ENCODE measurements around the gene MECR.

The MECR gene

DNA sequence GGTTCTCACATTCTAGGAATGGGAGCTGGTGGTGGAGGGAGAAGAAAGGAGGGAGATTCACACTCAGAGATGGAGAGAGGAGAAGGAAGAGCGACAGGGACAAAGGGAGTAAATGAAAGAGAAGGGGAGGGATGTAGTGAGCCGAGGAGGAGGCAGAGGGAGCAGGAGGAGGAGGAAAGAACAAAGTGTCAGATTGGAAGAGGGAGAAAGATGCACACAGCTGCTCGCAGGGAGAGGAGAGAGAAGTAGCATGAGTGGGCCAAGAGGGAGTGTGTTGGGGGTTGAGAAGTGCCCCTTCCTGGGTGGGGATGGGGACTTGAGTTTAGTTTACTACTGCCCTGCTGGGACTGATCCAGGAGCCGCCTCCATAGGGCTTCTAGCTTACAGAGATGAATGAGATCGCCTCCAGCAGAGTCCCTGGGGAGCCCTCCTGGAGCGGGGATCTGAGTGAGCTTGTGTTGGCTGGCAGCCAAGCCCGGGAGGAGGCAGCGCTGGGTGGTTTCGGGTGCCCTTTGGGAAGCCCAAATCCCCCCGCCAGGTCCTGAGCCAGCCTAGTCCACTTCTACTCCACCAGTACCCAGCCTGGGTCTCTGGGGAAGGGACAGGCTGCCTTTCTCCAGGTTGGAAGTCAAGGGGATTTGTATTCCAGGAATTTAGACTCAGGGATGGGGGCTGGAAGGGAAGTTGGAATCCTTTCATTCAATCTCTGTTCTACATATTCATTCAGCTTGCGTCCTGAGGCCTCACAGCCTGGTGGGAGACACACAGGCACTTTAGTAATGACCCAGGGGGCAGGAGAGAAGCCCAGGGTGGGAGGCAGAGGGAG is 26.5 kb upstream of the MECR start:
- TF ChIP-seq, protein P1, sequence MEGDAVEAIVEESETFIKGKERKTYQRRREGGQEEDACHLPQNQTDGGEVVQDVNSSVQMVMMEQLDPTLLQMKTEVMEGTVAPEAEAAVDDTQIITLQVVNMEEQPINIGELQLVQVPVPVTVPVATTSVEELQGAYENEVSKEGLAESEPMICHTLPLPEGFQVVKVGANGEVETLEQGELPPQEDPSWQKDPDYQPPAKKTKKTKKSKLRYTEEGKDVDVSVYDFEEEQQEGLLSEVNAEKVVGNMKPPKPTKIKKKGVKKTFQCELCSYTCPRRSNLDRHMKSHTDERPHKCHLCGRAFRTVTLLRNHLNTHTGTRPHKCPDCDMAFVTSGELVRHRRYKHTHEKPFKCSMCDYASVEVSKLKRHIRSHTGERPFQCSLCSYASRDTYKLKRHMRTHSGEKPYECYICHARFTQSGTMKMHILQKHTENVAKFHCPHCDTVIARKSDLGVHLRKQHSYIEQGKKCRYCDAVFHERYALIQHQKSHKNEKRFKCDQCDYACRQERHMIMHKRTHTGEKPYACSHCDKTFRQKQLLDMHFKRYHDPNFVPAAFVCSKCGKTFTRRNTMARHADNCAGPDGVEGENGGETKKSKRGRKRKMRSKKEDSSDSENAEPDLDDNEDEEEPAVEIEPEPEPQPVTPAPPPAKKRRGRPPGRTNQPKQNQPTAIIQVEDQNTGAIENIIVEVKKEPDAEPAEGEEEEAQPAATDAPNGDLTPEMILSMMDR (conservative IDR thresholded peaks at IDR 0.05; ENCODE audit: low read depth): no peak
- ChIA-PET CTCF (interaction anchor here (0.6 to 0.7 kb wide), 2 partner anchors 18 to 1523 kb away, joined by 3 to 4 read pairs; no protein-coding TSS in a partner anchor), POLR2A (ENCODE audit: low non-redundant PET) (no interaction called here)
- no peak for DNase-seq (ENCODE audit: low spot score)
- peak overlapping the region; percentile 4; the same call in 1 of the 2 replicates for H3K27ac ChIP-seq

DNA sequence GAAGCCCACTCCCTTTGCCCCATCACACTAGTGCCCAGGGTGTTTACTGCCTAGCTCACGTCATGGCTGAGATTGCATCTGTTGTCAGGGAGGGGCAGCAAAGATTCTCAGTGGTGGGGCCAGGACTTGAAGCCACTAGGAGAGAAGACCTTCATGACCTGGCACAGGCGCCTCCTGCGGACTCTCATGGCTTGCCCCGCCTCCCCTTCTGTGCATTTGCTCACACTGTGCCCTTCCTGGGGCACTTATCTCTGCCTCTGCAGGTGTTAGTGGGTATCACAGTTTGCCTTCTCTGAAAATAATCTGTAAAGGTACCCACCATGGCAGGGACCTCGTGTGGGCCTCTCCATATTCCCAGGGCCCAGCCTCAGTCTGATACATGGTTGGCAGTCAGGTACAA is 25.7 kb upstream of the MECR start:
- POLR2A ChIA-PET (ENCODE audit: low non-redundant PET): no interaction called here

DNA sequence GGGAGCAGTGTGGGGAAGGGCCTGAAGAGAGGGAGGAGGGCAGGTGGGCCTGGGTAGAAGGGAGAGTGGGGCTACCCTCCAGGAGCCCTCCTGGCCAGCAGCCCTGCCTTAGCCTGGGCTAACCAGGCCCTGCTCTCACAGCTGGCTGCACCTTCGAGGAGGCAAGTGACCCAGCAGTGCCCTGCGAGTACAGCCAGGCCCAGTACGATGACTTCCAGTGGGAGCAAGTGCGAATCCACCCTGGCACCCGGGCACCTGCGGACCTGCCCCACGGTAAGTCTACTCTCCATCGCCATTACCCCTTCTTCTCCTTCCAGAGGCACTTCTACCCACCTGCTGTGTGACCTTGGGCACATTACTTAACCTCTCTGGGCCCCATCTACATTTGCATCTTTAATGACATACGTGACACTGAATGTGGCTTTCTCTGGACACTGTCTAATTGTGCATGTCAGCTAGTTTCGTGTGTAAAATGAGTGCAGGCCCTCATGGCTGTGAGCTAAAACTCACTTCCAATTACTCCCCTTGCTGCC is 24.5 kb upstream of the MECR start:
- no peak for DNase-seq (ENCODE audit: low spot score)
- CTCF ChIA-PET: no interaction called here

More for the DNA sequence above, 25.7 kb upstream of the MECR start:
- CTCF ChIA-PET: interaction anchor here (0.6 kb wide), 1 partner anchor 1523 kb away, joined by 4 read pairs; no protein-coding TSS in a partner anchor
- no peak overlapping the region; the same call in 1 of the 2 replicates for H3K27ac ChIP-seq
- TF ChIP-seq, protein P1 (conservative IDR thresholded peaks at IDR 0.05; ENCODE audit: low read depth): no peak
- no peak for DNase-seq (ENCODE audit: low spot score)

DNA sequence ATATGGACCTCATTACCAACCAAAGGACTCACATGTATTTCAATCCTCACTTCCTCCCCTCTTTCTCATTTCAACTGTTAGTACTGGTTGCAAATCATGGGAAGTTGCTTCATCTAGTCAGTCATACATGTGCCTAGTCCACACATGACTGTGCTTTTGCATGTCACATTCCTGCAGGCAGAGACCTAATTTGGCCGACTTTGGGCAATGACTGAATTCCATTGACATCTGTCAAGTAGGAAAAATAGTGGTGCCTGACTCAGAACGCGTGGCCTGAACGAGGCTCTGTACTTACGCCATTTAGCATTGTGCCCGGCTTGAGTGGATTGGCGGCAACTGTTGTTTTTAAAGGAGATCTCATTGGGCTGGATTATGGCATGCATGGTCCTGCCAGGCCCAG is 23.6 kb upstream of the MECR start:
- H3K27ac ChIP-seq: no peak overlapping the region
- ChIA-PET CTCF (no interaction called here), POLR2A (ENCODE audit: low non-redundant PET) (no interaction called here)
- DNase-seq (ENCODE audit: low spot score): no peak
- TF ChIP-seq, protein P1 (conservative IDR thresholded peaks at IDR 0.05; ENCODE audit: low read depth): no peak

More for the DNA sequence above, 24.5 kb upstream of the MECR start:
- POLR2A ChIA-PET (ENCODE audit: low non-redundant PET): interaction anchor here (0.6 kb wide), 1 partner anchor 1939 kb away, joined by 4 read pairs; no protein-coding TSS in a partner anchor
- TF ChIP-seq, protein P1 (conservative IDR thresholded peaks at IDR 0.05; ENCODE audit: low read depth): no peak
- no peak overlapping the region for H3K27ac ChIP-seq

DNA sequence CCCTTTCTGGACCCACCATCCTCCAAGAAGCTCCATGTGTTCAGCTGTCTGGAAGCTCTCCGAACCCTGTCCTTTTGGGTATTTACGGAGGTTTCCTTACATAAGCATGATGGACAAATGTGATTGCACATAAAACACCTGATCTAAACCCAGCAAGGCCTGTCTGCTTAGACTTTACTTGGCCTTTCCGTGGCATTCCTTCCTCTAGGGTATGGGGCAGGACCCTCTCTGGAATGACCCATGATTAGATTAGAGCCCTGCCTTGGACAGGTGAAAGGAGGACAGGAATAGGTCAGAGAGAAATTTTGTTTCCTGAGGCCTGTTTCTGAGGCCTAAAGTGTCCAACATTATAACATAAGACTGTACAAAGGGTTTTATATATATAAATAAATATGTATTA is 22.4 kb upstream of the MECR start:
- ChIA-PET POLR2A (ENCODE audit: low non-redundant PET) (no interaction called here), CTCF (no interaction called here)
- H3K27ac ChIP-seq: no peak overlapping the region
- no peak for DNase-seq (ENCODE audit: low spot score)
- TF ChIP-seq, protein P1 (conservative IDR thresholded peaks at IDR 0.05; ENCODE audit: low read depth): no peak

DNA sequence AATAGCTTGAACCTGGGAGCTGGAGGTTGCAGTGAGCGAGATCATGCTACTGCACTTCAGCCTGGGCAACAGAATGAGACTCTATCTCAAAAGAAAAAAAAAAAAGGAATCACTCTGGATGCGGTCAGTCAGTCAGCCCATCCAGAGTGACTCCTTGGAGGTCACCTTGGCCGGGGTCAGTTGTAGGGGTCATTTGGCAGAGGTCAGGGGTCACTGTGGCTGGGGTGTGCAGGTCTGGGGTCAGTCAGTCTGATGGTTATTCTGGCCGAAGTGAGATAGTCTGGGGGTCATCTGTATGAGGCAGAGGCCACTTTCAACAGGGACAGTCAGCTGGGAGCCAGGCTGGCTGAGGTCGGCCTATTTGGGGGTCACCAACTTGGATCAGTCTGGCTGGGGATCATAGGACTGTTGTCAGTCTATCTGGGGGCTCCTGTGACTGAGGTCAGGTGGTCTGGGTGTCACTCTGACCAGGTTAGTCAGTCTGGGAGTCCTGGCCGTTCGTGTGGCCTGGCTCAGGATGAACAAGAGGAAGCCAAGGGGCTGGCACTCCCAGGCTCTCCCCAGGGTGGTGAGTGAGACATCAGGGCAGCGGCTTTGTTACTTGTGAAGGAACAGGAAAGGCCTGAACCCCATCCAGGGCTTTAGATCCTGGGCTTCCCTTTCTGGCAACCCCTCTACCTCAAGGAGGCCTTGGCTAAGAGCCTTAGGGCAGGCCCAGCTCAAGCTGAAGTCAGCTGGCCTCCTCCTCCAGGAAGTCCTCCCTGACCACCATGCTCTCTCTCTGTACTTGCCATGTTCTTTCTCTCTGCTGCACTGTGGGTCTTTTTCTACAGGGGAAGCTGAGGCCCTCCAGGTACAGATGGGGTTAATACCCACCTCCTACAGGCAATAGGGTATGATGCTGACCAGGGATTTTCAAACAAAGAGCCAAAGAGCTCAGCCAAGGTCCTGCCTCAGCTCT is 20.7 kb upstream of the MECR start:
- CTCF ChIA-PET: interaction anchor here (0.8 to 1.0 kb wide), 2 partner anchors 10 to 33 kb away, joined by 3 to 10 read pairs; no protein-coding TSS in a partner anchor
- no peak for DNase-seq (ENCODE audit: low spot score)
- no peak overlapping the region for H3K27ac ChIP-seq
- POLR2A ChIA-PET (ENCODE audit: low non-redundant PET): no interaction called here
- TF ChIP-seq, protein P1 (conservative IDR thresholded peaks at IDR 0.05; ENCODE audit: low read depth): no peak
